Adrenal gland (tissue), 12 donors: ENCODE measurements around the gene CYB5R3. TPM values are rescaled to one million over a fixed set of nuclear protein-coding genes. Genes with fewer than 3 reads are reported as not detected.
A peak's percentile ranks its signal among the peaks of the same experiment; 100 is the strongest.

Experiments used
- DNase-seq, 7 donors: peaks; one replicate each; pipeline ENCODE4 v3.0.0-alpha.2; 2019 to 2020
- H3K27ac ChIP-seq, 5 donors: fragments of 200-600 bp; sonication (generic) in 4 of 5; 1 replicate in 3 of 5; 2 replicates in 2 of 5; pipeline versions ENCODE4 v1.5.1 to v1.8.0; 2016 to 2020; ENCODE audit warnings: mild to moderate bottlenecking in 1 of 5
- H3K27me3 ChIP-seq: fragments of 200-600 bp; 2 replicates; pipeline ENCODE4 v1.8.0; 2021
- H3K36me3 ChIP-seq, 2 donors: fragments of 200-600 bp; replicated peaks in 1 of 2; 1 replicate in 1 of 2; 2 replicates in 1 of 2; pipeline versions ENCODE4 v1.5.1 to v1.8.0; 2018 to 2022
- H3K4me1 ChIP-seq, 2 donors: fragments of 200-600 bp; replicated peaks in 1 of 2; 1 replicate in 1 of 2; 2 replicates in 1 of 2; pipeline versions ENCODE4 v1.5.1 to v1.8.0; 2018 to 2021
- H3K4me3 ChIP-seq, 4 donors: fragments of 200-600 bp; sonication (generic) in 3 of 4; one replicate each; pipeline ENCODE4 v1.5.1; 2016 to 2018
- H3K9me3 ChIP-seq, 3 donors: fragments of 200-600 bp; sonication (generic) in 1 of 3; replicated peaks in 1 of 3; 1 replicate in 2 of 3; 2 replicates in 1 of 3; pipeline versions ENCODE4 v1.5.1 to v1.8.0; 2016 to 2021
- CTCF ChIP-seq, 6 experiments: fragments of 450-650 bp in 4 of 6; fragments of 200-600 bp in 2 of 6; sonication (generic) in 1 of 6; IDR thresholded peaks; 1 replicate in 5 of 6; 2 replicates in 1 of 6; pipeline versions ENCODE4 v1.5.1 to v1.8.0; 2016 to 2021; ENCODE audit warnings: antibody characterized with exemption in 6 of 6, mild to moderate bottlenecking in 2 of 6, moderate library complexity in 1 of 6
- POLR2A ChIP-seq, 2 donors: fragments of 450-650 bp; IDR thresholded peaks; one replicate each; pipeline ENCODE4 v1.6.1; 2017; ENCODE audit warnings: antibody characterized with exemption in 2 of 2, mild to moderate bottlenecking in 2 of 2, moderate library complexity in 1 of 2
- WGBS, 4 donors: extraction: QIAGEN DNeasy Blood & Tissue Kit in 2 of 4; methylation state at CpG; one replicate each; pipeline versions ENCODE4 v1.1.5 to v1.1.7; 2013 to 2017; 5-methylcytosine and 5-hydroxymethylcytosine counted together
- intact Hi-C, 2 donors: fragments of 100-400 bp; cut with DNase I; formaldehyde crosslinking; loops; one replicate each; pipeline versions ENCODE4 v1.14.1 to v1.15.0; 2022 to 2023
- polyA plus RNA-seq, 3 donors: library from polyadenylated mRNA; stranded (reverse); fragments of 200-250 nt in 2 of 3; fragments of 350-450 nt in 1 of 3; fragmentation: Illumina TruSeq in 1 of 3; extraction: RNeasy Lipid Tissue Mini Kit (QIAGEN cat#74804) in 1 of 3; gene quantifications; one replicate each; pipeline ENCODE4 v1.2.3, GENCODE V29; 2013 to 2014
- total RNA-seq, 9 donors: library from RNA; depleted of rRNA in 4 of 9; stranded (reverse); fragments of >200 nt in 4 of 9; fragments of 120-200 nt in 1 of 9; fragmentation: NEBNext Ultra II Directional in 1 of 9; extraction: Animal tissue kit (Norgen Biotek cat#: 25700) in 1 of 9; gene quantifications; one replicate each; pipeline versions ENCODE4 v1.1.0 to v1.2.4, GENCODE V29; 2013 to 2023
- donor health status: healthy with polysubstance abuse.
- donor health status: Bipolar disorder and iron deficiency.
- donor health status: DM: yes; HTN: yes; CAD: no.
- donor health status: DM: no; HTN: no; CAD: no.
- donor health status: DM: no; HTN: no; CAD: no.
- donor health status: DM: yes; HTN: yes; CAD: no.

The CYB5R3 gene
- total and polyA plus RNA-seq, 12 donors: 101 to 578 (median 251) TPM

- 36 to 55% (median 48%) methylated on average over 9 of the region's 9 CpGs for WGBS, 4 donors
- H3K9me3 ChIP-seq: no peaks in the 10 kb centered on the region
- H3K4me1 ChIP-seq: peaks cover 55 to 67% of the 10 kb centered on the region in 2 donors
- peak overlapping the region; percentile 57 to 94 (median 77) for H3K27ac ChIP-seq
- TF ChIP-seq POLR2A (IDR thresholded peaks at IDR 0.05): peak in 1 of 2 donors; percentile 27
- no peak for TF ChIP-seq CTCF (IDR thresholded peaks at IDR 0.05)
- peaks cover 0 to under 1% of the 10 kb centered on the region in 2 donors for H3K36me3 ChIP-seq
- no peak overlapping the region for H3K4me3 ChIP-seq
- DNase-seq: peak in 5 of 7 donors; percentile 61 to 83 (median 77)
- H3K27me3 ChIP-seq: no peaks in the 10 kb centered on the region
- intact Hi-C loops: no loop called here
These were observed 7.3 kb downstream of the CYB5R3 start for GRCh38 chr22:42641801-42642413.

DNA sequence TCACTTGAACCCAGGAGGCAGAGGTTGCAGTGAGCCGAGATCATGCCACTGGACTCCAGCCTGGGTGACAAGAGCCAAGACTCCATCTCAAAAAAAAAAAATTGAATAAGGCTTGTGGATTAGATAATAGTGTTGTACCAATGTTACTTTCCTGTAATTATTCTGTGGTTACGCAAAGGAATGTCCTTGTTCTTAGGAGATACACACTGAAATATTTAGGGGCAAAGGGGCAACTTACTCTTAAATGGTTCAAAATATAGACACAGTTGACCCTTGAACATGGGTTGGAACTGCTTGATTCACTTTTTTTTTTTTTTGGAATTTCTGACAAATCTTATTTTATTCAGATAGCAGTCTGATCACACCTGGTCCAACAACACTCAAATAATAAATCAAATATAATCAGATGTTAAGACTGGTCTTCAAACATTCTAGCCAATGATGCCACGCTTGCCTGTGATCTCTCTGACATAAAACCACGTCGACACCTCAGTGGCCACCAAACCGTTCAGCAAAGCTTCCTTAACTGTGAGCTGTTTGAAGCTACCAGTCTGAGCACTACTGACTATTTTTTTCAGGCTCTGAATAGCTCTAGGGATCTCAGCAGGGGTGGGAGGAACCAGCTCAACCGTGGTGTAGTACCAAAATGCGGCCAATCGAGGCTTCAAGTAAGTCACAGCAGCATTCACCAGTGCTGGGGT lies 9.5 kb downstream of the CYB5R3 start:
- intact Hi-C loops: no loop called here
- 83 to 86% (median 85%) methylated on average over 9 of the region's 9 CpGs for WGBS, 4 donors
- H3K27ac ChIP-seq: peak overlapping the region in 2 of 5 donors; percentile 35 to 44
- no peaks in the 10 kb centered on the region for H3K27me3 ChIP-seq
- H3K4me1 ChIP-seq: peaks cover 38 to 59% of the 10 kb centered on the region in 2 donors
- H3K36me3 ChIP-seq: peaks cover 0 to 21% of the 10 kb centered on the region in 2 donors
- H3K4me3 ChIP-seq: no peak overlapping the region
- TF ChIP-seq POLR2A (IDR thresholded peaks at IDR 0.05) (no peak), CTCF (IDR thresholded peaks at IDR 0.05) (no peak)
- H3K9me3 ChIP-seq: no peaks in the 10 kb centered on the region
- no peak for DNase-seq

DNA sequence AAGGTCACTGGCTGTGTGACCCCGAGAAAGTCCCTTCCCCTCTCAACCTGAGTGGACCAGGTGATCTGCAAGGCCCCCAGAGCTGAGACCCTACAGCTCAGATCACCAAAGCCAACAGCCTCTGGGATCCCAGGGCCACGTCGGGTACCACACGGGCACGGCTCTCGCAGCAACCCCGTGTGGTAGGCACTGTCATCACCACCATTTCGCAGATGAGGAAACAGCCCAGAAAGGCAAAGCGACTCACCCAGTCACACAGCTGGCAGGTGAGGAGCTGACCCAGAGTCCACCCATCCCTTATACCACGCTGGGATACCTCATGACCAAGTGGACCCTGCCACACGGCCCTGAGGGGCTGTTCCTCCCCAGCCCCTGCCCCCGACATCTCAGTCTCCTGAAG lies 11.6 kb downstream of the CYB5R3 start:
- Histone ChIP-seq H3K9me3 (no peaks in the 10 kb centered on the region), H3K27me3 (no peaks in the 10 kb centered on the region), H3K4me3 (no peak overlapping the region), H3K27ac (peak overlapping the region in 2 of 5 donors; percentile 9 to 94), H3K36me3 (peaks cover 0 to 36% of the 10 kb centered on the region in 2 donors), H3K4me1 (peaks cover 17 to 42% of the 10 kb centered on the region in 2 donors)
- peak in 1 of 7 donors; percentile 19 for DNase-seq
- intact Hi-C loops: no loop called here
- TF ChIP-seq POLR2A (IDR thresholded peaks at IDR 0.05) (no peak), CTCF (IDR thresholded peaks at IDR 0.05) (no peak)
- 82 to 97% (median 94%) methylated on average over 11 to 12 of the region's 12 CpGs for WGBS, 4 donors

GRCh38 chr22:42636506-42636905 lies 12.7 kb downstream of the CYB5R3 start:
- TF ChIP-seq POLR2A (IDR thresholded peaks at IDR 0.05) (no peak), CTCF (IDR thresholded peaks at IDR 0.05) (no peak)
- intact Hi-C loops: no loop called here
- Histone ChIP-seq H3K4me3 (no peak overlapping the region), H3K4me1 (peaks cover 8 to 33% of the 10 kb centered on the region in 2 donors), H3K36me3 (peaks cover 0 to 45% of the 10 kb centered on the region in 2 donors), H3K27ac (peak overlapping the region in 4 of 5 donors; percentile 60 to 94 (median 82)), H3K27me3 (no peaks in the 10 kb centered on the region), H3K9me3 (no peaks in the 10 kb centered on the region)
- DNase-seq: peak in 1 of 7 donors; percentile 34
- WGBS, 4 donors: 94 to 98% (median 97%) methylated on average over 14 to 17 of the region's 17 CpGs
